Prostate gland (tissue), 2 donors: ENCODE results near the gene NSMCE1. TPM values are rescaled to one million over a fixed set of nuclear protein-coding genes. Genes with fewer than 3 reads are reported as not detected.
A peak's percentile ranks its signal among the peaks of the same experiment; 100 is the strongest.
"Not testable (repeated sequence)": the region's sequence is repeated elsewhere in the genome, so short reads cannot be mapped to it uniquely, and the experiment has no call there.

Source experiments
- DNase-seq: peaks from one replicate; pipeline ENCODE4 v3.0.0-alpha.2; 2019; ENCODE audit warnings: low spot score
- H3K27ac ChIP-seq, 2 donors: fragments of 200-600 bp; sonication (generic); 2 replicates each; pipeline ENCODE4 v1.5.1; 2017 to 2019
- H3K27me3 ChIP-seq: fragments of 200-600 bp; sonication (generic); replicated peaks from 2 replicates; pipeline ENCODE4 v1.5.1; 2019; ENCODE audit not compliant: insufficient read depth
- H3K36me3 ChIP-seq, 2 donors: fragments of 200-600 bp; sonication (generic); 1 replicate in 1 of 2; 2 replicates in 1 of 2; pipeline versions ENCODE4 v1.5.1 to v1.8.1; 2017 to 2019
- H3K4me1 ChIP-seq: fragments of 200-600 bp; sonication (generic); replicated peaks from 2 replicates; pipeline ENCODE4 v1.5.1; 2019
- H3K4me3 ChIP-seq, 2 donors: fragments of 200-600 bp; sonication (generic); 2 replicates each; pipeline ENCODE4 v1.5.1; 2017 to 2019
- H3K9me3 ChIP-seq: fragments of 200-600 bp; sonication (generic); 2 replicates; pipeline ENCODE4 v1.5.1; 2017
- POLR2A ChIP-seq: fragments of 450-650 bp; IDR thresholded peaks from one replicate; pipeline ENCODE4 v1.6.1; 2016; ENCODE audit warnings: antibody characterized with exemption, mild to moderate bottlenecking
- POLR2AphosphoS5 ChIP-seq: sonication (generic); formaldehyde crosslinking; IDR thresholded peaks from one replicate; pipeline ENCODE4 v1.6.1; 2017; ENCODE audit warnings: antibody characterized with exemption
- WGBS: methylation state at CpG from one replicate; pipeline ENCODE4 v1.1.5; 2018; 5-methylcytosine and 5-hydroxymethylcytosine counted together
- intact Hi-C: fragments of 100-400 bp; cut with DNase I; formaldehyde crosslinking; loops from one replicate; pipeline ENCODE4 v1.14.2; 2022
- total RNA-seq, 2 donors: library from RNA; depleted of rRNA; stranded (reverse); fragments of >200 nt; gene quantifications; one replicate each; pipeline ENCODE4 v1.1.0, GENCODE V29; 2016
- TF ChIP-seq, protein P1 (sequence below), 4 experiments: fragments of 200-600 bp in 2 of 4; fragments of 450-650 bp in 2 of 4; sonication (generic) in 2 of 4; IDR thresholded peaks; 1 replicate in 3 of 4; 2 replicates in 1 of 4; pipeline ENCODE4 v1.5.1; 2016 to 2019; ENCODE audit warnings: antibody characterized with exemption in 4 of 4, mild to moderate bottlenecking in 2 of 4, moderate library complexity in 2 of 4

Gene NSMCE1
- total RNA-seq, 2 donors from 2014 or later, result 55.4 to 71.7 TPM

DNA sequence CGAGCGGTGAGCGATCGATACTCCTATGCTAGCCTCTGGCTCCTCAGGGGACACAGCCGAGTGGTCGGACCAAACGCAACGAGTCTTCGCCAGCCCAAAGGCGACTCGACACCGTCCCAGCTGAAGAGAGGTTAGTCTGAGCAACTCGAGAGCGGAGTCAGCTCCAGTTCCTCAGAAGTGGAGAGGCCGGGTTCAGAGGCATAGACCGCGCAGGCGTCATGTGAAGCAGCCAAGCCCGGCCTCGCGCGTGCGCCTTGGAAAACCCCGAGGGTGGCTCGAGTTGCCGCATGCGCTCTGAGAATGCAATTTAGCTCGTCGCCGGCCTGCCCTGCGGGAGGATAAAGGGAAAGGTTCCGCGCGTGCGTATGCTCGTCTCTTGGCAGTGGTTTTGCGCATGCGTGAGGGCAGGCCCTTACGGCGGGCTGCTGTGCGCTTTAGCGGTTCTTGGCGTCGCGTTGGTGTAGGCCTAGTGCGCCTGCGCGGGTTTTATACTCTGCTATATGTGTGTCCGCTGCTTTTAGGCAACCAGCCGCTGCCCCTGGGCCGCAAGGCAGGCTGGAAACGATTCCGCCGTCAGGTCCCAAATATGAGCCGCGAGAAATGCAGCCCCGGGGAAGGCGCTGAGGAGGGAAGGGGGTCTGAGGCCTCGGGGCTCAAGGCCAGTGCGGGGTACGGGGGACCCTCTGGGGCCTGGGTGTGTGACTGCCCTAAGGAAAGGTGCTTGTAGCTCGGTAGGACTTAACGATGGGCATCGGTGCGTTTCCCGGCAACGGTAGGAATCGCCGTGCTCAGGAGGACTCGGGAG, 64.9 kb downstream of the NSMCE1 start, which contains the start of gene KDM8:
KDM8 (plus strand) TSS at position 20 of the 805 bp plus-strand sequence. CDS start 6,598 bp downstream, outside the sequence.
- Histone ChIP-seq H3K4me1 (peaks cover 7% of the 10 kb centered on the region), H3K27ac (peak within 1 kb of the TSS; percentile 94), H3K4me3 (peak within 1 kb of the TSS; percentile 48 to 54), H3K27me3 (no peaks in the 10 kb centered on the region), H3K36me3 (no peaks in the 10 kb centered on the region), H3K9me3 (no peaks in the 10 kb centered on the region)
- peak; percentile 98 for DNase-seq
- WGBS, result under 1% methylated on average over 69 of the region's 70 CpGs
- intact Hi-C loops, result no loop called here
- TF ChIP-seq POLR2A, result peak; percentile 58
- peak; percentile 98 for TF ChIP-seq POLR2AphosphoS5
- TF ChIP-seq, protein P1, sequence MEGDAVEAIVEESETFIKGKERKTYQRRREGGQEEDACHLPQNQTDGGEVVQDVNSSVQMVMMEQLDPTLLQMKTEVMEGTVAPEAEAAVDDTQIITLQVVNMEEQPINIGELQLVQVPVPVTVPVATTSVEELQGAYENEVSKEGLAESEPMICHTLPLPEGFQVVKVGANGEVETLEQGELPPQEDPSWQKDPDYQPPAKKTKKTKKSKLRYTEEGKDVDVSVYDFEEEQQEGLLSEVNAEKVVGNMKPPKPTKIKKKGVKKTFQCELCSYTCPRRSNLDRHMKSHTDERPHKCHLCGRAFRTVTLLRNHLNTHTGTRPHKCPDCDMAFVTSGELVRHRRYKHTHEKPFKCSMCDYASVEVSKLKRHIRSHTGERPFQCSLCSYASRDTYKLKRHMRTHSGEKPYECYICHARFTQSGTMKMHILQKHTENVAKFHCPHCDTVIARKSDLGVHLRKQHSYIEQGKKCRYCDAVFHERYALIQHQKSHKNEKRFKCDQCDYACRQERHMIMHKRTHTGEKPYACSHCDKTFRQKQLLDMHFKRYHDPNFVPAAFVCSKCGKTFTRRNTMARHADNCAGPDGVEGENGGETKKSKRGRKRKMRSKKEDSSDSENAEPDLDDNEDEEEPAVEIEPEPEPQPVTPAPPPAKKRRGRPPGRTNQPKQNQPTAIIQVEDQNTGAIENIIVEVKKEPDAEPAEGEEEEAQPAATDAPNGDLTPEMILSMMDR (IDR thresholded peaks at IDR 0.05), result peak in 2 of 4 experiments; percentile 14 to 26

DNA sequence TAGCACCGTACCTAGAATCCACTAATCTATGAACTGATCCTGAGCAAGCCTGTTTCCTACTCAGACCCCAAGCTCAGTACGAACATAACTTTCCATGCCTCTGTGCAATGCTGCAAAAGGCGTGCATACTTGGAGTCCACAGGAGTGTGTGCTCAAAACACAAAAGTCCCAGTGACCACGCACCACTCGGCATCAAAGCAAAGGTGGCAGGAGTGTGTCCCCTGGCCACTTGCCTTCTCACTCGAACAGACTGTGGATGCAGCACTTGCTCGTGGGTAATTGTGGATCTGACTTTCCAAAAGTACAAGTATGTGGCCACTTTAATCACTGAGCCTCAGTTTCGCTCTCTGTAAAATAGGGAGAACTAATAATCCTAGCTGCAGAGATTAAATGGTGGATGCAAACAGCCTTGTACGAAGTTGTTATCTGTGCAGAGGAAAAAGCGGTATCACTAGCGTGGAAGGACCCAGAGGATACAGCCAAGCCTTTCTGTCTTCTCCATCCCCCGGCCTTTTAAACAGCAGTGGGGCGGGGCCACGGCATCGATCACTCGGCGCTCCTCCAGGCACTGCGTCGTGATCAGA, 65.6 kb downstream of the NSMCE1 start:
- H3K4me1 ChIP-seq, result peaks cover 7% of the 10 kb centered on the region
- H3K27me3 ChIP-seq, result no peaks in the 10 kb centered on the region
- H3K4me3 ChIP-seq, result peak overlapping the region; percentile 48 to 54
- WGBS, result 25% methylated on average over 19 of the region's 19 CpGs
- H3K36me3 ChIP-seq, result no peaks in the 10 kb centered on the region
- peak overlapping the region; percentile 94 for H3K27ac ChIP-seq
- intact Hi-C loops, result no loop called here
- DNase-seq, result peak; percentile 83
- TF ChIP-seq POLR2A, result no peak
- H3K9me3 ChIP-seq, result no peaks in the 10 kb centered on the region

DNA sequence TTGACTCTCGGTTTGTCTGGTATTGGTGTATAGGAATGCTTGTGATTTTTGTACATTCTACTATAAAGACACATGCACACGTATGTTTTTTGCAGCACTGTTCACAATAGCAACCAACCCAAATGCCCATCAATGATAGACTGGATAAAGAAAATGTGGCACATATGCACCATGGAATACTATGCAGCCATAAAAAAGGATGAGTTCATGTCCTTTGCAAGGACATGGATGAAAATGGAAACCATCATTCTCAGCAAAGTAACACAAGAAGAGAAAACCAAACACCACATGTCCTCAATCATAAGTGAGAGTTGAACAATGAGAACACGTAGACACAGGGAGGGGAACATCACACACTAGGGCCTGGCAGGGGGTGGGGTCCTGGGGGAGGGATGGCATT, 67.7 kb downstream of the NSMCE1 start:
- WGBS, result 91% methylated on average over 3 of the region's 3 CpGs
- not testable (repeated sequence) for H3K4me1 ChIP-seq

DNA sequence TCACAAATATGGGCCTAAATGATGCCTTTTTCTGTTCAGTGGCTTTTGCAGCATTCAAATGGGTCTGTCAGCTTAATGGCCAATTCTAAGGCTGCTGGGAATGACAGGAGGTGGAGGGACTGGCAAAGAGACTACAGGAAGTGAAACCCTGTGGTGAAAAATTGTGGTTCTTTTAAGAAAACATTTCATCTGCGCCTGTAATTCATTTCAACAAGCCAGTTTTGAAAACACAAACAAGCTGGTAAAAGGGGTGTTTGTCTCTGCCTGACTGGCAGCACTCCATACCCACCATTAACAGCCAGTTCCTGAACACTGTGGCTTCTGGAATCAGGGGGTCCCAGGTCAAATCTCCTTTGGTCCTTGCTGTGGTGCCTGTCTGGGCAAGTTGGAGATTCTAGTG, 68.8 kb downstream of the NSMCE1 start:
- H3K27ac ChIP-seq, result no peak overlapping the region
- DNase-seq, result no peak
- 20% methylated on average over 1 of the region's 1 CpG for WGBS
- intact Hi-C loops, result no loop called here
- no peak overlapping the region for H3K4me3 ChIP-seq
- TF ChIP-seq POLR2AphosphoS5, result no peak
- TF ChIP-seq POLR2A, result no peak
- TF ChIP-seq, protein P1 (IDR thresholded peaks at IDR 0.05), result no peak
- no peaks in the 10 kb centered on the region for H3K9me3 ChIP-seq
- H3K27me3 ChIP-seq, result no peaks in the 10 kb centered on the region
- H3K36me3 ChIP-seq, result no peaks in the 10 kb centered on the region
- peaks cover 7% of the 10 kb centered on the region for H3K4me1 ChIP-seq

More for the DNA sequence above, 67.7 kb downstream of the NSMCE1 start:
- H3K36me3 ChIP-seq, H3K27ac ChIP-seq, DNase-seq, H3K27me3 ChIP-seq, H3K9me3 ChIP-seq, intact Hi-C loops, H3K4me3 ChIP-seq: not testable (repeated sequence)

DNA sequence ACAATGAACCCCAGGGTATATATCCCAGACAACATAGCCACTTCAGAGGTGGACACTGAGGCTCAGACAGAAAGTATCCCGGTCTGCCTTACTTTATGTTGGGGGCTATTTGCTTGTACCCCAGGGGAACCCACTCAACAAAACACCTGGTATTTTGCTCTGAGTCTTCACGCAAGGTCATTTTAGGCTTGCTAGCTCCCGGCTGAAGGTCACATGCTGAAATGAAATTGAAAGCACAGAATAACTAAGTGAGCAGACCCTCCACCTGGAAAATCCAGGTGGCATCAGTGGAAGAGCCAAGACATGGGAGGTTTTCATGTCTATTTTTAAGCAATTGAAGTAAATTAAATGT, 69.4 kb downstream of the NSMCE1 start:
- intact Hi-C loops, result no loop called here
- no peak overlapping the region for H3K4me3 ChIP-seq
- no peaks in the 10 kb centered on the region for H3K9me3 ChIP-seq
- H3K36me3 ChIP-seq, result no peaks in the 10 kb centered on the region
- DNase-seq, result no peak
- H3K27ac ChIP-seq, result no peak overlapping the region
- 91% methylated on average over 3 of the region's 3 CpGs for WGBS
- peaks cover 3% of the 10 kb centered on the region for H3K4me1 ChIP-seq
- TF ChIP-seq, protein P1 (IDR thresholded peaks at IDR 0.05), result no peak
- TF ChIP-seq POLR2A (no peak), POLR2AphosphoS5 (no peak)
- H3K27me3 ChIP-seq, result no peaks in the 10 kb centered on the region
